BLaER1 treated with 17β-estradiol and CSF1 and Interleukin-3, amounts not matched to agents 10 nM and 100 nM (cell line): Measurements from ENCODE around the gene PRDM8.

Source experiments
- H3K27ac ChIP-seq, 11 experiments: shearing (Covaris generic); formaldehyde crosslinking; 2 replicates each; pipeline ENCODE4 v1.8.1; 2022
- H3K27me3 ChIP-seq, 11 experiments: shearing (Covaris generic); formaldehyde crosslinking; 2 replicates each; pipeline ENCODE4 v1.8.1; 2022
- H3K36me3 ChIP-seq, 11 experiments: shearing (Covaris generic); formaldehyde crosslinking; 2 replicates each; pipeline ENCODE4 v1.8.1; 2022
- H3K4me1 ChIP-seq, 10 experiments: shearing (Covaris generic); formaldehyde crosslinking; 2 replicates each; pipeline ENCODE4 v1.8.1; 2022
- H3K4me2 ChIP-seq, 11 experiments: shearing (Covaris generic); formaldehyde crosslinking; 2 replicates each; pipeline ENCODE4 v1.8.1; 2022
- H3K4me3 ChIP-seq, 10 experiments: shearing (Covaris generic); formaldehyde crosslinking; 2 replicates each; pipeline ENCODE4 v1.8.1; 2022
- H3K9ac ChIP-seq, 11 experiments: shearing (Covaris generic); formaldehyde crosslinking; 2 replicates each; pipeline ENCODE4 v1.8.1; 2022
- H3K9me3 ChIP-seq, 11 experiments: shearing (Covaris generic); formaldehyde crosslinking; replicated peaks in 1 of 11; 2 replicates each; pipeline ENCODE4 v1.8.1; 2022
- H4K20me1 ChIP-seq, 11 experiments: shearing (Covaris generic); formaldehyde crosslinking; 2 replicates each; pipeline ENCODE4 v1.8.1; 2022
- Cebpa-rat ChIP-seq, 11 experiments: shearing (Covaris generic); IDR thresholded peaks; 2 replicates each; pipeline ENCODE4 v1.8.1; 2022

The PRDM8 gene

DNA sequence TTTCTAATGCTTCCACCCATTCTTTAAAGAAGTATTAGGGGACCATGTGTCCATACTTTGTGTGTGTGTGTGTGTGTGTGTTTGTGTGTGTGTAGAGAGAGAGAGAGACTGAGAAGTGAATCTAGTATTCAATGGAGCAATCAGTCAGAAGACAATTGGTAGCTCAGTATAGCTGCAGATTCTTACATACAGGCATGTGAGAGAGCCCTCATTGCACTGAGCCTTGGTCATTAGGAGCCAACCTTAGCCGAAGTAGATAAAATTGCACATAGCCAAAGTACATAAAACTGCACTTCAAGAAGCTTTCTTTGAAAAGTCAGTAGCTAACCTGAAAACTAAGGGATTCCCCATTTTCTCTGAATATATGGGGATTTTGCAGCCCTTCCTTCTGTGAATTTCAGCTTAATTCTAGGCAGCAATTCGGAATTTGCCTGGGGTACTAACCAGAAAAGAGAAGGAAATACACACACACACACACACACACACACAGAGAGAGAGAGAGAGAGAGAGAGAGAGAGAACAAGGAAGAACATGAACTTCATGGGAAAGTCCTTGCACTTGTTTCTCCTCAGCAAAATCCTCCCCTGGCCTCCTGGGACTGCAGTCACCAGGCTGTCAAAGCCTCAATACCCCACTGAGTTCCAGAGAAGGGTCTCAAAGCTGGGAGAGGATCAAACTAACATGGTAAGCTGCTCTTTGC, 1.7 kb upstream of the PRDM8 start:
- H4K20me1 ChIP-seq = peaks cover 0 to 28% (median 6%) of the 10 kb centered on the region in 11 experiments; a peak in 8 of 22 replicates
- peaks cover 32 to 71% (median 44%) of the 10 kb centered on the region in 10 experiments for H3K4me1 ChIP-seq
- TF ChIP-seq Cebpa-rat (IDR thresholded peaks at IDR 0.05) = no peak
- peaks cover 0 to 24% (median 0%) of the 10 kb centered on the region in 11 experiments; a peak in 6 of 22 replicates for H3K36me3 ChIP-seq
- H3K4me3 ChIP-seq = peak overlapping the region; percentile 59 to 71 (median 65)
- peaks cover 0 to under 1% (median 0%) of the 10 kb centered on the region in 11 experiments; a peak in 1 of 22 replicates for H3K9me3 ChIP-seq
- peaks cover 17 to 69% (median 59%) of the 10 kb centered on the region in 11 experiments; a peak in 21 of 22 replicates for H3K27me3 ChIP-seq
- peak overlapping the region; percentile 63 to 77 (median 73); a peak in 19 of 22 replicates for H3K27ac ChIP-seq
- H3K4me2 ChIP-seq = peak overlapping the region; percentile 87 to 99 (median 95)
- H3K9ac ChIP-seq = peak overlapping the region; percentile 62 to 84 (median 77); a peak in 19 of 22 replicates

- Histone ChIP-seq H4K20me1 (peaks cover 0 to 33% (median 6%) of the 10 kb centered on the region in 11 experiments; a peak in 11 of 22 replicates), H3K4me1 (peaks cover 36 to 79% (median 49%) of the 10 kb centered on the region in 10 experiments), H3K36me3 (peaks cover 0 to 23% (median 0%) of the 10 kb centered on the region in 11 experiments; a peak in 6 of 22 replicates), H3K9me3 (no peaks in the 10 kb centered on the region), H3K27me3 (peaks cover 17 to 77% (median 66%) of the 10 kb centered on the region in 11 experiments; a peak in 21 of 22 replicates), H3K9ac (peak overlapping the region; percentile 62 to 84 (median 77)), H3K27ac (peak overlapping the region; percentile 63 to 77 (median 73)), H3K4me3 (peak overlapping the region; percentile 59 to 71 (median 65)), H3K4me2 (peak overlapping the region; percentile 87 to 99 (median 95))
- no peak for TF ChIP-seq Cebpa-rat (IDR thresholded peaks at IDR 0.05)
Measured at GRCh38 chr4:80196259-80196921, 913 bp upstream of the PRDM8 start.

DNA sequence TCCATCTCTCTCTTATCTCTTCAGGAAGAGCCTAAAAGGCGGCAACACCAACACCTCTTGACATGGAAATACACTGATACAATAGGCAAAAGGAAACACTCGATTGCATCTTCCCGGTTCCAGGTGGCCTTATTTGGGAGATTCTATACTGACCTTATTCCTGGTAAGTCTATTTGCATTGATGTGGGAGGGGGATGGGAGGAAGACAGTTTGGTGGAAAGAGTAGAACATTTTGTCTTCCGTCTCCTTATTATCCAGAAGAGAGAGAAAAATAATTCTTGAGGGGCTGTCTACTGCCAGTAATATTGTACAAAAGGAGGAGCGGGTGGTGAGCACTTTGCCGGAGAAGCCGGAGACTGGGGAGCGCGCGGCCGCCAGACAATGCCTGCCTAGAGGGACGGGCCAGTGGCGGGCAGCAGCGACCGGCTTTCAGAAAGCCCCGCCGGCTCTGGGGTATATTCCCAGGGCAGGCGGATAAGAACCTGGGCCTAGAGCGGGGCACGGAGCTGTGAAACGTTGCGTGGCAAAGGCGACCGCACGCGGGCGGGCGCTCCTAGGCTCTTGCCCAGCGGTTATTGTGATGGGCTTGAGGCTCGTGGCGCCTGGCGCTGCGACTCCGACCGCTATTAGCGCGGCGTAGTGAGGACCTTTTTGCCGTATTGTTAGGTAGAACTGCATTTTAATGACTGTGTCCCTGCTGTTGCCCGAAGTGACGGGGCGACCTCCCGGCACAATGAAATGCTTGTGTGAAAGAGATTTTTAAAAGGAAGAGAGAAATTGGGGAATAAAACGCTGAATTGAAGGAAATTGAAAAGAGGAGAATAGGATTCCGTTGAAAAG, 518 bp downstream of the PRDM8 start:
- peaks cover 43 to 75% (median 55%) of the 10 kb centered on the region in 10 experiments for H3K4me1 ChIP-seq
- H3K27me3 ChIP-seq = peaks cover 17 to 78% (median 67%) of the 10 kb centered on the region in 11 experiments; a peak in 21 of 22 replicates
- H3K4me3 ChIP-seq = peak overlapping the region; percentile 59 to 71 (median 65)
- no peaks in the 10 kb centered on the region for H3K9me3 ChIP-seq
- H4K20me1 ChIP-seq = peaks cover 0 to 33% (median 6%) of the 10 kb centered on the region in 11 experiments; a peak in 11 of 22 replicates
- no peak for TF ChIP-seq Cebpa-rat (IDR thresholded peaks at IDR 0.05)
- H3K27ac ChIP-seq = peak overlapping the region; percentile 3 to 77 (median 56); a peak in 15 of 22 replicates
- H3K9ac ChIP-seq = peak overlapping the region; percentile 55 to 80 (median 76)
- peak overlapping the region; percentile 87 to 99 (median 95) for H3K4me2 ChIP-seq
- H3K36me3 ChIP-seq = peaks cover 0 to 9% (median 0%) of the 10 kb centered on the region in 11 experiments; a peak in 3 of 22 replicates

GRCh38 chr4:80198441-80198837, 1.1 kb downstream of the PRDM8 start:
- no peak for TF ChIP-seq Cebpa-rat (IDR thresholded peaks at IDR 0.05)
- Histone ChIP-seq H3K36me3 (peaks cover 0 to 9% (median 0%) of the 10 kb centered on the region in 11 experiments; a peak in 2 of 22 replicates), H3K9ac (peak overlapping the region in 10 of 11 experiments; percentile 63 to 80 (median 76); a peak in 15 of 22 replicates), H3K4me3 (peak overlapping the region; percentile 59 to 71 (median 65)), H3K4me2 (peak overlapping the region; percentile 87 to 99 (median 95)), H3K27ac (0 out of 22 replicates have a peak overlapping the region, but pooled peaks of 1 of the 11 experiments have one; percentile 59), H3K27me3 (peaks cover 17 to 78% (median 65%) of the 10 kb centered on the region in 11 experiments; a peak in 21 of 22 replicates), H3K4me1 (peaks cover 47 to 77% (median 60%) of the 10 kb centered on the region in 10 experiments), H3K9me3 (no peaks in the 10 kb centered on the region), H4K20me1 (peaks cover 0 to 33% (median 6%) of the 10 kb centered on the region in 11 experiments; a peak in 11 of 22 replicates)

DNA sequence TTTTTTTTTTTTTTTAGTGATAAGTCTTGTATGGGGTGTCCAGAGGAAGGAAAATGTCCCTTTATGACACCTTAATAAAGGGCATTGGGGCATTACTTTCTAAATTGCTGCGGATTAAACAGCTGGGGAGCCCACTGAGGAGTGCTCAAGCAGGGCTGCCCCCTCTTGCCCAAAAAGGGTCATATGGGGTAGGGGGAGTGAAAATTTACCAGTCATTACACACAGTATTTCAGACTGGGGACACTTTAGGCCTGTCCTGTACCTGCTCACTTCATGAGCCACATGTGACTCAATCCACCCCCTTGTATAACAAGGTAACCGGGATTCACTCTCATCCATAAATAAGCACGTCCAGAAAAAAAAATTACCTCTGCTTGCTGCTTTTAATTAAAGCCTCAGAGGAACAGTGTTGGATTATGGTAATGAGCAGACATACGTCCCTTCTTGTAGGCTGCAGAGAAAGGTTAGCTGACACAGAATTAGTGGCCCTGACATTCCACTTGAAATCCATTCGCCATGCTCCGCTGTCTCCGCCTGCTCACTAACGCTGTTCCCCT, 1.8 kb downstream of the PRDM8 start:
- Histone ChIP-seq H3K9ac (peak overlapping the region in 4 of 11 experiments; percentile 25 to 76 (median 44); a peak in 7 of 22 replicates), H3K36me3 (peaks cover 0 to 5% (median 0%) of the 10 kb centered on the region in 11 experiments; a peak in 1 of 22 replicates), H4K20me1 (peaks cover 0 to 33% (median 6%) of the 10 kb centered on the region in 11 experiments; a peak in 11 of 22 replicates), H3K4me3 (peak overlapping the region in 9 of 10 experiments; percentile 45 to 71 (median 64); a peak in 15 of 20 replicates), H3K27me3 (peaks cover 17 to 72% (median 63%) of the 10 kb centered on the region in 11 experiments; a peak in 21 of 22 replicates), H3K4me2 (peak overlapping the region in 10 of 11 experiments; percentile 29 to 97 (median 88); a peak in 15 of 22 replicates), H3K4me1 (peaks cover 53 to 83% (median 63%) of the 10 kb centered on the region in 10 experiments), H3K27ac (no peak overlapping the region), H3K9me3 (no peaks in the 10 kb centered on the region)
- TF ChIP-seq Cebpa-rat (IDR thresholded peaks at IDR 0.05) = no peak

DNA sequence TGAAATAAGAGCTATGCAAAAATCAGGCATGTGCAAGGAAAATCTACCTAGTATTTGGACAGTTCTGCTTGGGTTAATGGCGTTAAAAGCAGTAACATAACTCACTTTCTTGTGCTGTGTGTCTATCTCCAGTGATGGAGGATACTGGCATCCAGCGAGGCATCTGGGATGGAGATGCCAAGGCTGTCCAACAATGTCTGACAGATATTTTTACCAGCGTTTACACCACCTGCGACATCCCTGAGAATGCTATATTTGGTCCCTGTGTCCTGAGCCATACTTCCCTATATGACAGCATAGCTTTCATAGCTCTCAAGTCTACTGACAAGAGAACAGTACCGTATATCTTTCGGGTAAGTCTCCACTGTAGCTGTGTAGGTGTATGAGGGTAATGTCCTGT, 2.6 kb downstream of the PRDM8 start:
- Histone ChIP-seq H3K4me1 (peaks cover 54 to 83% (median 61%) of the 10 kb centered on the region in 10 experiments), H3K9me3 (no peaks in the 10 kb centered on the region), H3K27me3 (peaks cover 17 to 66% (median 60%) of the 10 kb centered on the region in 11 experiments; a peak in 21 of 22 replicates)

More for the DNA sequence above, 2.6 kb downstream of the PRDM8 start:
- TF ChIP-seq Cebpa-rat (IDR thresholded peaks at IDR 0.05) = no peak
- H3K4me3 ChIP-seq = peak overlapping the region in 5 of 10 experiments; percentile 16 to 71 (median 63); a peak in 8 of 20 replicates
- peaks cover 0 to 33% (median 6%) of the 10 kb centered on the region in 11 experiments; a peak in 11 of 22 replicates for H4K20me1 ChIP-seq
- no peak overlapping the region for H3K27ac ChIP-seq
- H3K36me3 ChIP-seq = peaks cover 0 to 5% (median 0%) of the 10 kb centered on the region in 11 experiments; a peak in 1 of 22 replicates
- H3K4me2 ChIP-seq = peak overlapping the region in 9 of 11 experiments; percentile 10 to 97 (median 89); a peak in 16 of 22 replicates
- H3K9ac ChIP-seq = no peak overlapping the region
